SU-DHL-6 (cell line): ENCODE measurements around the gene MIPEP.

ENCODE experiments used
- H2AFZ ChIP-seq: fragments of 200-600 bp; sonication (generic); 2 replicates; pipeline ENCODE4 v1.6.1; 2014; ENCODE audit warnings: low read depth, mild to moderate bottlenecking, moderate library complexity, mixed read lengths, antibody characterized with exemption, low read length; ENCODE audit not compliant: severe bottlenecking
- H3F3A ChIP-seq: fragments of 200-600 bp; shearing (Covaris generic); 2 replicates; pipeline ENCODE4 v1.6.0; 2016; ENCODE audit warnings: antibody characterized with exemption, mild to moderate bottlenecking; ENCODE audit not compliant: insufficient read depth
- H3K27ac ChIP-seq: fragments of 200-600 bp; sonication (generic); 2 replicates; pipeline ENCODE4 v1.5.1; 2016; ENCODE audit warnings: low read depth, mild to moderate bottlenecking, low read length, moderate library complexity, mixed read lengths
- H3K27me3 ChIP-seq: fragments of 200-600 bp; sonication (generic), shearing (Covaris generic); 2 replicates; pipeline ENCODE4 v1.6.0; 2014; ENCODE audit warnings: mild to moderate bottlenecking, low read length
- H3K36me3 ChIP-seq: fragments of 200-600 bp; sonication (generic); 2 replicates; pipeline ENCODE4 v1.6.1; 2014; ENCODE audit warnings: mild to moderate bottlenecking, low read length, mixed read lengths
- H3K4me2 ChIP-seq: fragments of 300-600, 200-600 bp; shearing (Covaris generic), sonication (generic); 2 replicates; pipeline ENCODE4 v1.6.0; 2014; ENCODE audit warnings: low read length, low read depth, mild to moderate bottlenecking; ENCODE audit not compliant: poor library complexity, severe bottlenecking
- H3K4me3 ChIP-seq: fragments of 200-600 bp; sonication (generic); 2 replicates; pipeline ENCODE4 v1.5.1; 2014; ENCODE audit warnings: antibody characterized with exemption, low read length, mild to moderate bottlenecking, mixed read lengths; ENCODE audit not compliant: insufficient read depth, poor library complexity, severe bottlenecking
- H3K79me2 ChIP-seq: fragments of 200-600 bp; sonication (generic); 2 replicates; pipeline ENCODE4 v1.6.1; 2014; ENCODE audit warnings: mild to moderate bottlenecking, low read length, moderate library complexity; ENCODE audit not compliant: insufficient read depth
- H3K9ac ChIP-seq: fragments of 200-600 bp; sonication (generic); 2 replicates; pipeline ENCODE4 v1.7.0; 2014; ENCODE audit warnings: mild to moderate bottlenecking, low read length
- H3K9me2 ChIP-seq: fragments of 200-600 bp; sonication (generic); replicated peaks from 2 replicates; pipeline ENCODE4 v1.6.1; 2014; ENCODE audit warnings: low read length; ENCODE audit not compliant: insufficient read depth
- H3K9me3 ChIP-seq: fragments of 200-600 bp; sonication (generic); 2 replicates; pipeline ENCODE4 v1.6.1; 2014; ENCODE audit warnings: low read length, mixed read lengths; ENCODE audit not compliant: insufficient read depth
- H4K20me1 ChIP-seq: fragments of 200-600 bp; sonication (generic); 2 replicates; pipeline ENCODE4 v1.6.1; 2014; ENCODE audit warnings: low read depth, mild to moderate bottlenecking, antibody characterized with exemption, low read length, moderate library complexity, mixed read lengths
- CTCF ChIP-seq: fragments of 200-600 bp; sonication (generic); IDR thresholded peaks from one replicate; pipeline ENCODE4 v1.5.1; 2017; ENCODE audit warnings: antibody characterized with exemption, mild to moderate bottlenecking, low read length, moderate library complexity; ENCODE audit not compliant: insufficient read depth, poor library complexity, severe bottlenecking
- EZH2phosphoT487 ChIP-seq: fragments of 200-600 bp; sonication (generic), shearing (Covaris generic); conservative IDR thresholded peaks from 2 replicates; pipeline ENCODE4 v1.6.1; 2018; ENCODE audit warnings: mild to moderate bottlenecking, antibody characterized with exemption, low read length, moderate library complexity, mixed read lengths

The MIPEP gene

DNA sequence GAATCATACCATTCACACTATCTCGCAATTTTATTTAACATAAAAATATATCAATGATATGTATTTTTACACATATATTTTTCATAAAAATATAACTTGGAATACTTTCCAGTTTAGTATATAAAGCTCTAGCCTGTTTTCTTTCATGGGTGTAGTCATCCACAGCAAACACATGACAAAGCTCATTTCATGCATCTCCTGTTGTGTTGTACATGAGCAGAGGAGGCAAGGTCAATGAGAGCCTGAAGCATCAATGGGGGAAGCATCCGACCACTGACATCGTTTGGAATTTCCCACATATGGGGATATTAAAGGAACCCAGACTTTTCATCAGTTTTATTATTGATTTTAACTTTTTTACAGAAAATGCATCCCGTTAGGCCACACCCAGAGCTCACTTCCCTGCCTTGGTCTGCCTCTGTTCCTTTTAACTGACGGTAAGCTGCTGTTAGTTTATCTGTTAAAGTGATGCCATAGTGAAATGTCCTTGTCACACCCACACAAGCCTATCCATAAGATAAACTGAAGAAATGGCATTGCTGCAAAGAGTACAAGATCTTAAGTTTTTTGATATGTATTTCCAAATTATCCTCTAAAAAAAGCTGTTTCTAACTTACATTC, 44.0 kb downstream of the MIPEP start:
- no peak overlapping the region for H2AFZ ChIP-seq
- H3K9me3 ChIP-seq = no peaks in the 10 kb centered on the region
- no peaks in the 10 kb centered on the region for H3K27me3 ChIP-seq
- H3F3A ChIP-seq = no peaks in the 10 kb centered on the region
- H3K9ac ChIP-seq = no peak overlapping the region
- H3K27ac ChIP-seq = no peak overlapping the region
- no peak for TF ChIP-seq CTCF
- no peak for TF ChIP-seq EZH2phosphoT487
- peak overlapping the region; percentile 7 for H3K4me2 ChIP-seq
- H3K9me2 ChIP-seq = no peaks in the 10 kb centered on the region
- H3K4me3 ChIP-seq = no peak overlapping the region
- no peaks in the 10 kb centered on the region for H3K36me3 ChIP-seq
- no peaks in the 10 kb centered on the region for H3K79me2 ChIP-seq
- 0 out of 2 replicates have a peak, but pooled peaks cover 3% of the 10 kb centered on the region for H4K20me1 ChIP-seq

- Histone ChIP-seq H4K20me1 (0 out of 2 replicates have a peak, but pooled peaks cover 3% of the 10 kb centered on the region), H3K79me2 (no peaks in the 10 kb centered on the region), H3K36me3 (no peaks in the 10 kb centered on the region), H3K27me3 (no peaks in the 10 kb centered on the region), H3K4me3 (no peak overlapping the region), H3K9ac (no peak overlapping the region), H3F3A (no peaks in the 10 kb centered on the region), H3K9me2 (no peaks in the 10 kb centered on the region), H3K27ac (no peak overlapping the region), H2AFZ (no peak overlapping the region), H3K9me3 (no peaks in the 10 kb centered on the region), H3K4me2 (no peak overlapping the region)
- TF ChIP-seq CTCF (no peak), EZH2phosphoT487 (no peak)
These were observed 45.1 kb downstream of the MIPEP start for GRCh38 chr13:23844132-23844531.

- Histone ChIP-seq H3K36me3 (no peaks in the 10 kb centered on the region), H3K9me2 (no peaks in the 10 kb centered on the region), H3K79me2 (no peaks in the 10 kb centered on the region), H3K4me3 (no peak overlapping the region), H3F3A (no peaks in the 10 kb centered on the region), H2AFZ (no peak overlapping the region), H4K20me1 (0 out of 2 replicates have a peak, but pooled peaks cover 3% of the 10 kb centered on the region), H3K27me3 (no peaks in the 10 kb centered on the region), H3K4me2 (no peak overlapping the region), H3K9me3 (no peaks in the 10 kb centered on the region), H3K9ac (no peak overlapping the region), H3K27ac (no peak overlapping the region)
- no peak for TF ChIP-seq CTCF
- TF ChIP-seq EZH2phosphoT487 = no peak
These were observed 45.8 kb downstream of the MIPEP start for GRCh38 chr13:23843436-23843835.
